Mesenchymal stem cell (in vitro differentiated cells and primary cell): ENCODE measurements around the gene RBM23.

Experiments used
- DNase-seq: peaks from one replicate; pipeline ENCODE4 v3.0.0-alpha.2; 2013
- H2AFZ ChIP-seq: one replicate; pipeline ENCODE4 v1.6.1; 2013; ENCODE audit warnings: low read depth, mild to moderate bottlenecking, control low read depth, inconsistent platforms, low read length, moderate library complexity
- H2AK5ac ChIP-seq: 2 replicates; pipeline ENCODE4 v1.6.1; 2013; ENCODE audit warnings: low read length, moderate library complexity, mild to moderate bottlenecking, inconsistent platforms; ENCODE audit not compliant: severe bottlenecking
- H2BK120ac ChIP-seq: one replicate; pipeline ENCODE4 v1.6.1; 2013; ENCODE audit warnings: low read depth, mild to moderate bottlenecking, inconsistent platforms, low read length, moderate library complexity
- H2BK12ac ChIP-seq, 2 experiments: one replicate each; pipeline ENCODE4 v1.6.1; 2013; ENCODE audit warnings: inconsistent platforms in 2 of 2, low read length in 2 of 2, mild to moderate bottlenecking in 2 of 2, moderate library complexity in 2 of 2, control low read depth in 1 of 2
- H2BK15ac ChIP-seq: one replicate; pipeline ENCODE4 v1.6.1; 2013; ENCODE audit warnings: mild to moderate bottlenecking, low read depth, inconsistent platforms; ENCODE audit not compliant: poor library complexity, severe bottlenecking
- H2BK5ac ChIP-seq: 2 replicates; pipeline ENCODE4 v1.6.1; 2013; ENCODE audit warnings: low read depth, mild to moderate bottlenecking, low read length, control low read depth, inconsistent platforms; ENCODE audit not compliant: poor library complexity, severe bottlenecking
- H3K14ac ChIP-seq, 2 experiments: one replicate each; pipeline ENCODE4 v1.6.1; 2013; ENCODE audit warnings: inconsistent platforms in 2 of 2, low read length in 2 of 2, control low read depth in 1 of 2, mild to moderate bottlenecking in 1 of 2, moderate library complexity in 1 of 2
- H3K18ac ChIP-seq, 2 experiments: one replicate each; pipeline ENCODE4 v1.6.1; 2013; ENCODE audit warnings: inconsistent platforms in 2 of 2, low read length in 2 of 2, control low read depth in 1 of 2, low read depth in 1 of 2, mild to moderate bottlenecking in 1 of 2
- H3K23ac ChIP-seq, 2 experiments: one replicate each; pipeline ENCODE4 v1.6.1; 2013; ENCODE audit warnings: inconsistent platforms in 2 of 2, low read length in 2 of 2, mild to moderate bottlenecking in 2 of 2, moderate library complexity in 2 of 2, control low read depth in 1 of 2
- H3K27ac ChIP-seq: 2 replicates; pipeline ENCODE4 v1.5.1; 2013; ENCODE audit warnings: mild to moderate bottlenecking, moderate library complexity, low read length, control low read depth, inconsistent platforms; ENCODE audit not compliant: poor library complexity, severe bottlenecking
- H3K27me3 ChIP-seq, 2 experiments: 2 replicates each; pipeline versions ENCODE4 v1.6.1 to v1.7.0; 2013; ENCODE audit warnings: low read length in 2 of 2, mild to moderate bottlenecking in 2 of 2, moderate library complexity in 2 of 2, control low read depth in 1 of 2, inconsistent platforms in 1 of 2; ENCODE audit not compliant: control insufficient read depth in 1 of 2, insufficient read depth in 1 of 2
- H3K36me3 ChIP-seq, 2 experiments: 2 replicates each; pipeline versions ENCODE4 v1.6.1 to v1.7.0; 2013; ENCODE audit warnings: low read length in 2 of 2, control low read depth in 1 of 2, inconsistent platforms in 1 of 2, low read depth in 1 of 2, mild to moderate bottlenecking in 1 of 2; ENCODE audit not compliant: insufficient read depth in 2 of 2, control insufficient read depth in 1 of 2
- H3K4ac ChIP-seq, 2 experiments: one replicate each; pipeline ENCODE4 v1.6.1; 2013; ENCODE audit warnings: inconsistent platforms in 2 of 2, low read length in 2 of 2, mild to moderate bottlenecking in 2 of 2, moderate library complexity in 2 of 2, control low read depth in 1 of 2, low read depth in 1 of 2
- H3K4me1 ChIP-seq: 2 replicates; pipeline ENCODE4 v1.6.1; 2013; ENCODE audit warnings: low read depth, low read length, control low read depth; ENCODE audit not compliant: control insufficient read depth, insufficient read depth
- H3K4me2 ChIP-seq: 2 replicates; pipeline ENCODE4 v1.6.1; 2013; ENCODE audit warnings: low read length, mild to moderate bottlenecking, inconsistent platforms; ENCODE audit not compliant: poor library complexity, severe bottlenecking
- H3K4me3 ChIP-seq, 2 experiments: 2 replicates each; pipeline versions ENCODE4 v1.5.1 to v1.7.0; 2013; ENCODE audit warnings: low read length in 2 of 2, mild to moderate bottlenecking in 2 of 2, control low read depth in 1 of 2, low read depth in 1 of 2; ENCODE audit not compliant: insufficient read depth in 1 of 2
- H3K79me1 ChIP-seq: replicated peaks from 2 replicates; pipeline ENCODE4 v1.6.1; 2013; ENCODE audit warnings: mild to moderate bottlenecking, control low read depth, low read length, inconsistent platforms; ENCODE audit not compliant: poor library complexity, severe bottlenecking
- H3K9ac ChIP-seq: 2 replicates; pipeline ENCODE4 v1.7.0; 2013; ENCODE audit warnings: mild to moderate bottlenecking, low read length, moderate library complexity
- H3K9me3 ChIP-seq: 2 replicates; pipeline ENCODE4 v1.7.0; 2013; ENCODE audit warnings: mild to moderate bottlenecking, low read length; ENCODE audit not compliant: control insufficient read depth
- H4K8ac ChIP-seq: one replicate; pipeline ENCODE4 v1.6.1; 2013; ENCODE audit warnings: inconsistent platforms, mild to moderate bottlenecking, low read length, moderate library complexity
- H4K91ac ChIP-seq: one replicate; pipeline ENCODE4 v1.6.1; 2013; ENCODE audit warnings: mild to moderate bottlenecking, low read length, inconsistent platforms
- WGBS: methylation state at CpG from one replicate; pipeline ENCODE4 v1.1.7; 2013; ENCODE audit warnings: mixed read lengths; 5-methylcytosine and 5-hydroxymethylcytosine counted together

The RBM23 gene

GRCh38 chr14:22885975-22886374, 33.0 kb downstream of the RBM23 start:
- WGBS, result 97% methylated on average over 21 of the region's 21 CpGs
- H4K8ac ChIP-seq, result no peak overlapping the region

GRCh38 chr14:22884738-22885523, 34.0 kb downstream of the RBM23 start:
- WGBS, result 92% methylated on average over 11 of the region's 11 CpGs
- H2BK12ac ChIP-seq, result no peak overlapping the region
- no peak overlapping the region for H3K4ac ChIP-seq

More at GRCh38 chr14:22885975-22886374, 33.0 kb downstream of the RBM23 start:
- Histone ChIP-seq H2AK5ac (no peak overlapping the region), H2AFZ (no peak overlapping the region), H3K4ac (no peak overlapping the region), H3K4me3 (no peak overlapping the region), H3K23ac (no peak overlapping the region), H3K4me1 (peaks cover 23% of the 10 kb centered on the region), H2BK120ac (no peak overlapping the region), H3K27me3 (peaks cover 0 to 20% of the 10 kb centered on the region in 2 experiments), H2BK15ac (no peak overlapping the region), H3K79me1 (peaks cover 6% of the 10 kb centered on the region), H3K36me3 (peaks cover 0 to 4% of the 10 kb centered on the region in 2 experiments), H2BK5ac (no peak overlapping the region), H3K27ac (no peak overlapping the region), H3K9ac (no peak overlapping the region), H3K9me3 (no peaks in the 10 kb centered on the region), H3K4me2 (no peak overlapping the region), H3K14ac (no peak overlapping the region), H2BK12ac (no peak overlapping the region), H3K18ac (no peak overlapping the region), H4K91ac (no peak overlapping the region)
- DNase-seq, result no peak

GRCh38 chr14:22884076-22884737, 34.7 kb downstream of the RBM23 start:
- no peak overlapping the region for H3K27ac ChIP-seq
- H3K4me3 ChIP-seq, result no peak overlapping the region
- no peak for DNase-seq
- H3K27me3 ChIP-seq, result peaks cover 0 to 20% of the 10 kb centered on the region in 2 experiments
- H2BK12ac ChIP-seq, result no peak overlapping the region
- no peak overlapping the region for H2BK15ac ChIP-seq
- H3K14ac ChIP-seq, result no peak overlapping the region
- H3K79me1 ChIP-seq, result peaks cover 4% of the 10 kb centered on the region
- peaks cover 7 to 11% of the 10 kb centered on the region in 2 experiments for H3K36me3 ChIP-seq
- no peak overlapping the region for H4K91ac ChIP-seq
- no peak overlapping the region for H2BK5ac ChIP-seq
- H2AK5ac ChIP-seq, result no peak overlapping the region
- no peaks in the 10 kb centered on the region for H3K9me3 ChIP-seq
- H3K18ac ChIP-seq, result no peak overlapping the region
- no peak overlapping the region for H3K4ac ChIP-seq
- no peak overlapping the region for H4K8ac ChIP-seq
- no peak overlapping the region for H2AFZ ChIP-seq
- no peak overlapping the region for H3K23ac ChIP-seq
- 82% methylated on average over 7 of the region's 7 CpGs for WGBS
- H3K4me2 ChIP-seq, result no peak overlapping the region
- peaks cover 23% of the 10 kb centered on the region for H3K4me1 ChIP-seq
- H2BK120ac ChIP-seq, result no peak overlapping the region
- H3K9ac ChIP-seq, result no peak overlapping the region

More at GRCh38 chr14:22884738-22885523, 34.0 kb downstream of the RBM23 start:
- Histone ChIP-seq H4K91ac (peak overlapping the region; percentile 39), H4K8ac (no peak overlapping the region), H2AFZ (no peak overlapping the region), H2BK15ac (peak overlapping the region; percentile 44), H3K79me1 (peaks cover 4% of the 10 kb centered on the region), H3K4me3 (no peak overlapping the region), H3K36me3 (peaks cover 0 to 5% of the 10 kb centered on the region in 2 experiments), H3K14ac (no peak overlapping the region), H3K27me3 (peaks cover 0 to 20% of the 10 kb centered on the region in 2 experiments), H2AK5ac (no peak overlapping the region), H3K4me2 (no peak overlapping the region), H3K27ac (no peak overlapping the region), H3K9ac (no peak overlapping the region), H3K18ac (no peak overlapping the region), H3K4me1 (peaks cover 23% of the 10 kb centered on the region), H2BK120ac (no peak overlapping the region), H2BK5ac (no peak overlapping the region), H3K23ac (no peak overlapping the region), H3K9me3 (no peaks in the 10 kb centered on the region)
- DNase-seq, result no peak
